ENCODE measurements around the gene ZNF554. TPM values are rescaled to one million over a fixed set of nuclear protein-coding genes. Genes with fewer than 3 reads are reported as not detected.

Gene ZNF554
- total RNA-seq, result 2.2 and 3.2 TPM in 2 replicates

GRCh38 chr19:2819540-2820111 is at the start of gene ZNF554:
Gene ZNF554 (plus strand): TSS chr19:2819868. CDS start chr19:2820072, 204 bp downstream.
- DNase-seq (ENCODE audit: low read depth in 2 of 2), result peak; percentile 96 to 98

- no peak for DNase-seq (ENCODE audit: low read depth in 2 of 2)
These were observed 49.3 kb upstream of the ZNF554 start for GRCh38 chr19:2770055-2771013.

- DNase-seq (ENCODE audit: low read depth in 2 of 2), result no peak
These were observed 47.6 kb upstream of the ZNF554 start for GRCh38 chr19:2771786-2772674.

GRCh38 chr19:2774083-2774679 is 45.5 kb upstream of the ZNF554 start:
- no peak for DNase-seq (ENCODE audit: low read depth in 2 of 2)

- peak; percentile 51 to 76 for DNase-seq (ENCODE audit: low read depth in 2 of 2)
These were observed 44.6 kb upstream of the ZNF554 start for GRCh38 chr19:2774953-2775555.

- peak; percentile 86 to 92 for DNase-seq (ENCODE audit: low read depth in 2 of 2)
These were observed 43.9 kb upstream of the ZNF554 start for GRCh38 chr19:2775556-2776430.

GRCh38 chr19:2777952-2778683 is 41.5 kb upstream of the ZNF554 start:
- DNase-seq (ENCODE audit: low read depth in 2 of 2), result no peak

GRCh38 chr19:2779121-2779740 is 40.4 kb upstream of the ZNF554 start:
- DNase-seq (ENCODE audit: low read depth in 2 of 2), result no peak

GRCh38 chr19:2780284-2780683 is 39.4 kb upstream of the ZNF554 start:
- no peak for DNase-seq (ENCODE audit: low read depth in 2 of 2)

GRCh38 chr19:2782329-2782935 is 37.2 kb upstream of the ZNF554 start:
- DNase-seq (ENCODE audit: low read depth in 2 of 2), result peak in 1 of 2 donors; percentile 9

GRCh38 chr19:2782936-2783780 is 36.5 kb upstream of the ZNF554 start, which contains the start of gene SGTA:
Gene SGTA (minus strand): TSS chr19:2783273. CDS start chr19:2769068, 14,205 bp downstream.
- peak; percentile 99 to 100 for DNase-seq (ENCODE audit: low read depth in 2 of 2)

- DNase-seq (ENCODE audit: low read depth in 2 of 2), result no peak
These were observed 35.9 kb upstream of the ZNF554 start for GRCh38 chr19:2783781-2784145.

GRCh38 chr19:2785244-2785997 is 34.2 kb upstream of the ZNF554 start, which contains the start of gene THOP1:
Gene THOP1 (plus strand): TSS chr19:2785503. CDS start chr19:2785663, 160 bp downstream.
- DNase-seq (ENCODE audit: low read depth in 2 of 2), result peak; percentile 99

GRCh38 chr19:2787115-2787514 is 32.6 kb upstream of the ZNF554 start:
- DNase-seq (ENCODE audit: low read depth in 2 of 2), result no peak

- no peak for DNase-seq (ENCODE audit: low read depth in 2 of 2)
These were observed 31.4 kb upstream of the ZNF554 start for GRCh38 chr19:2788237-2788636.

GRCh38 chr19:2790194-2790556 is 29.5 kb upstream of the ZNF554 start:
- no peak for DNase-seq (ENCODE audit: low read depth in 2 of 2)

Data from lung microvascular endothelial cell (primary cell).